HEK293 (cell line): ENCODE data around the gene WDR48.

ENCODE experiments used
- CTCF ChIA-PET: fragments of 350-600 bp; formaldehyde crosslinking; extraction: SDS; loops from one replicate; lab custom pipeline; 2021; ENCODE audit warnings: antibody characterized with exemption; lab: Yijun Ruan, JAX
- POLR2A ChIA-PET: fragments of 300-600 bp; formaldehyde crosslinking; extraction: SDS; loops from one replicate; lab custom pipeline; 2020; ENCODE audit warnings: antibody characterized with exemption, inconsistent platforms; lab: Yijun Ruan, JAX
- H3K27ac ChIP-seq: fragments of 200-500 bp; sonication (Bioruptor generic); 2 replicates; pipeline ENCODE4 v1.5.1; 2014; ENCODE audit warnings: low read depth, low read length, control low read depth, inconsistent platforms; ENCODE audit errors: extremely low read depth
- H3K36me3 ChIP-seq, 2 experiments: fragments of 200-500 bp in 1 of 2; sonication (Bioruptor generic) in 1 of 2; 1 replicate in 1 of 2; 2 replicates in 1 of 2; pipeline ENCODE4 v1.5.1; 2014 to 2017; ENCODE audit warnings: inconsistent platforms in 2 of 2, low read length in 2 of 2; ENCODE audit not compliant: control insufficient read depth in 2 of 2, insufficient read depth in 1 of 2
- H3K4me1 ChIP-seq: fragments of 200-500 bp; sonication (Bioruptor generic); 2 replicates; pipeline ENCODE4 v1.5.1; 2014; ENCODE audit warnings: mild to moderate bottlenecking, low read length, inconsistent platforms; ENCODE audit not compliant: control insufficient read depth, insufficient read depth
- H3K4me3 ChIP-seq: 2 replicates; pipeline ENCODE4 v1.5.1; 2011; ENCODE audit warnings: low read depth, mild to moderate bottlenecking, control low read depth, low read length, moderate library complexity
- H3K9me3 ChIP-seq: fragments of 200-500 bp; sonication (Bioruptor generic); 2 replicates; pipeline ENCODE4 v1.5.1; 2014; ENCODE audit warnings: low read depth, low read length, inconsistent platforms; ENCODE audit not compliant: control insufficient read depth, insufficient read depth
- MZF1 ChIP-seq: fragments of 450-650 bp; formaldehyde crosslinking; IDR thresholded peaks from 2 replicates; pipeline ENCODE4 v1.5.1; 2017; ENCODE audit warnings: missing biosample characterization, missing genetic modification characterization, borderline replicate concordance
- PBX3 ChIP-seq: sonication (generic); formaldehyde crosslinking; IDR thresholded peaks from 2 replicates; pipeline ENCODE4 v1.8.1; 2022; ENCODE audit warnings: mild to moderate bottlenecking, moderate library complexity, missing genetic modification reagents
- SETDB1 ChIP-seq: IDR thresholded peaks from one replicate; pipeline ENCODE4 v1.6.1; 2017; ENCODE audit warnings: mild to moderate bottlenecking, low read length, moderate library complexity, mixed read lengths; ENCODE audit not compliant: insufficient read length
- SP7 ChIP-seq: fragments of 450-650 bp; formaldehyde crosslinking; IDR thresholded peaks from 2 replicates; pipeline ENCODE4 v1.5.1; 2016; ENCODE audit warnings: missing biosample characterization, missing genetic modification characterization
- TRIM28 ChIP-seq: IDR thresholded peaks from 2 replicates; pipeline ENCODE4 v1.6.1; 2011; ENCODE audit warnings: low read length, control low read depth, borderline replicate concordance
- YY1 ChIP-seq: fragments of 450-650 bp; formaldehyde crosslinking; IDR thresholded peaks from 2 replicates; pipeline ENCODE4 v1.5.1; 2018; ENCODE audit warnings: missing biosample characterization, missing genetic modification characterization
- ZBTB21 ChIP-seq: fragments of 450-650 bp; formaldehyde crosslinking; IDR thresholded peaks from 2 replicates; pipeline ENCODE4 v1.5.1; 2017; ENCODE audit warnings: missing biosample characterization, missing genetic modification characterization
- ZFP41 ChIP-seq: fragments of 450-650 bp; formaldehyde crosslinking; IDR thresholded peaks from 2 replicates; pipeline ENCODE4 v1.5.1; 2016; ENCODE audit warnings: missing biosample characterization, missing genetic modification characterization, borderline replicate concordance
- ZNF112 ChIP-seq: fragments of 450-650 bp; formaldehyde crosslinking; IDR thresholded peaks from 2 replicates; pipeline ENCODE4 v1.5.0; 2017; ENCODE audit warnings: missing biosample characterization, missing genetic modification characterization
- ZNF175 ChIP-seq: fragments of 450-650 bp; formaldehyde crosslinking; IDR thresholded peaks from 2 replicates; pipeline ENCODE4 v1.5.1; 2016; ENCODE audit warnings: missing biosample characterization, missing genetic modification characterization
- ZNF19 ChIP-seq: fragments of 450-650 bp; formaldehyde crosslinking; IDR thresholded peaks from 2 replicates; pipeline ENCODE4; 2016; ENCODE audit warnings: missing biosample characterization, missing genetic modification characterization, low read depth
- ZNF23 ChIP-seq: fragments of 450-650 bp; formaldehyde crosslinking; IDR thresholded peaks from 2 replicates; pipeline ENCODE4 v1.5.1; 2016; ENCODE audit warnings: missing biosample characterization, missing genetic modification characterization, borderline replicate concordance
- ZNF24 ChIP-seq: fragments of 450-650 bp; formaldehyde crosslinking; IDR thresholded peaks from 2 replicates; pipeline ENCODE4 v1.5.1; 2016; ENCODE audit warnings: missing biosample characterization, missing genetic modification characterization
- ZNF48 ChIP-seq: fragments of 450-650 bp; formaldehyde crosslinking; IDR thresholded peaks from 2 replicates; pipeline ENCODE4 v1.5.1; 2016; ENCODE audit warnings: missing biosample characterization, missing genetic modification characterization
- ZNF529 ChIP-seq: fragments of 450-650 bp; formaldehyde crosslinking; IDR thresholded peaks from 2 replicates; pipeline ENCODE4 v1.5.1; 2017; ENCODE audit warnings: missing genetic modification characterization, missing biosample characterization; ENCODE audit not compliant: insufficient replicate concordance
- ZNF571 ChIP-seq: fragments of 450-650 bp; formaldehyde crosslinking; IDR thresholded peaks from 2 replicates; pipeline ENCODE4 v1.5.0; 2017; ENCODE audit warnings: missing biosample characterization, missing genetic modification characterization
- ZNF658 ChIP-seq: fragments of 450-650 bp; formaldehyde crosslinking; IDR thresholded peaks from 2 replicates; pipeline ENCODE4; 2016; ENCODE audit warnings: missing biosample characterization, missing genetic modification characterization
- ZNF670 ChIP-seq: fragments of 450-650 bp; formaldehyde crosslinking; IDR thresholded peaks from 2 replicates; pipeline ENCODE4 v1.5.1; 2016; ENCODE audit warnings: missing biosample characterization, missing genetic modification characterization, low read depth
- ZNF707 ChIP-seq: fragments of 450-650 bp; formaldehyde crosslinking; IDR thresholded peaks from 2 replicates; pipeline ENCODE4 v1.5.1; 2016; ENCODE audit warnings: missing biosample characterization, missing genetic modification characterization
- TF ChIP-seq, protein P1 (sequence below): fragments of 450-650 bp; formaldehyde crosslinking; IDR thresholded peaks from 2 replicates; pipeline ENCODE4 v1.5.1; 2016; ENCODE audit warnings: missing biosample characterization, missing genetic modification characterization
- TF ChIP-seq, protein P2 (sequence below): fragments of 450-650 bp; formaldehyde crosslinking; IDR thresholded peaks from 2 replicates; pipeline ENCODE4 v1.5.1; 2016; ENCODE audit warnings: missing biosample characterization, missing genetic modification characterization
- TF ChIP-seq, protein P3 (sequence below): fragments of 450-650 bp; IDR thresholded peaks from 2 replicates; pipeline ENCODE4 v1.5.1; 2018; ENCODE audit warnings: missing biosample characterization, missing genetic modification characterization

Gene WDR48

GRCh38 chr3:39019299-39019698 lies 32.5 kb upstream of the WDR48 start:
- ChIA-PET CTCF (interaction anchor here (2.3 kb wide), 1 partner anchor 19 kb away, joined by 6 read pairs; no protein-coding TSS in a partner anchor), POLR2A (no interaction called here)
- no peaks in the 10 kb centered on the region for H3K9me3 ChIP-seq
- no peak overlapping the region for H3K4me3 ChIP-seq
- no peaks in the 10 kb centered on the region for H3K36me3 ChIP-seq
- TF ChIP-seq PBX3 (CRISPR knock-in tag) (no peak), SETDB1 (no peak), ZNF24 (no peak), ZNF571 (no peak), ZFP41 (tag by site-specific recombination) (no peak), MZF1 (tag by site-specific recombination) (no peak), ZNF670 (no peak), YY1 (no peak), ZNF175 (tag by site-specific recombination) (no peak), SP7 (no peak), ZNF658 (tag by site-specific recombination) (no peak), ZNF19 (tag by site-specific recombination) (no peak), TRIM28 (no peak), ZNF707 (no peak)
- TF ChIP-seq, protein P1, sequence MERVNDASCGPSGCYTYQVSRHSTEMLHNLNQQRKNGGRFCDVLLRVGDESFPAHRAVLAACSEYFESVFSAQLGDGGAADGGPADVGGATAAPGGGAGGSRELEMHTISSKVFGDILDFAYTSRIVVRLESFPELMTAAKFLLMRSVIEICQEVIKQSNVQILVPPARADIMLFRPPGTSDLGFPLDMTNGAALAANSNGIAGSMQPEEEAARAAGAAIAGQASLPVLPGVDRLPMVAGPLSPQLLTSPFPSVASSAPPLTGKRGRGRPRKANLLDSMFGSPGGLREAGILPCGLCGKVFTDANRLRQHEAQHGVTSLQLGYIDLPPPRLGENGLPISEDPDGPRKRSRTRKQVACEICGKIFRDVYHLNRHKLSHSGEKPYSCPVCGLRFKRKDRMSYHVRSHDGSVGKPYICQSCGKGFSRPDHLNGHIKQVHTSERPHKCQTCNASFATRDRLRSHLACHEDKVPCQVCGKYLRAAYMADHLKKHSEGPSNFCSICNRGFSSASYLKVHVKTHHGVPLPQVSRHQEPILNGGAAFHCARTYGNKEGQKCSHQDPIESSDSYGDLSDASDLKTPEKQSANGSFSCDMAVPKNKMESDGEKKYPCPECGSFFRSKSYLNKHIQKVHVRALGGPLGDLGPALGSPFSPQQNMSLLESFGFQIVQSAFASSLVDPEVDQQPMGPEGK (tag by site-specific recombination), result no peak
- TF ChIP-seq, protein P2, sequence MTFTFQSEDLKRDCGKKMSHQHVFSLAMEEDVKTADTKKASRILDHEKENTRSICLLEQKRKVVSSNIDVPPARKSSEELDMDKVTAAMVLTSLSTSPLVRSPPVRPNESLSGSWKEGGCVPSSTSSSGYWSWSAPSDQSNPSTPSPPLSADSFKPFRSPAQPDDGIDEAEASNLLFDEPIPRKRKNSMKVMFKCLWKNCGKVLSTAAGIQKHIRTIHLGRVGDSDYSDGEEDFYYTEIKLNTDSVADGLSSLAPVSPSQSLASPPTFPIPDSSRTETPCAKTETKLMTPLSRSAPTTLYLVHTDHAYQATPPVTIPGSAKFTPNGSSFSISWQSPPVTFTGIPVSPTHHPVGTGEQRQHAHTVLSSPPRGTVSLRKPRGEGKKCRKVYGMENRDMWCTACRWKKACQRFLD (tag by site-specific recombination), result no peak
- TF ChIP-seq, protein P3, sequence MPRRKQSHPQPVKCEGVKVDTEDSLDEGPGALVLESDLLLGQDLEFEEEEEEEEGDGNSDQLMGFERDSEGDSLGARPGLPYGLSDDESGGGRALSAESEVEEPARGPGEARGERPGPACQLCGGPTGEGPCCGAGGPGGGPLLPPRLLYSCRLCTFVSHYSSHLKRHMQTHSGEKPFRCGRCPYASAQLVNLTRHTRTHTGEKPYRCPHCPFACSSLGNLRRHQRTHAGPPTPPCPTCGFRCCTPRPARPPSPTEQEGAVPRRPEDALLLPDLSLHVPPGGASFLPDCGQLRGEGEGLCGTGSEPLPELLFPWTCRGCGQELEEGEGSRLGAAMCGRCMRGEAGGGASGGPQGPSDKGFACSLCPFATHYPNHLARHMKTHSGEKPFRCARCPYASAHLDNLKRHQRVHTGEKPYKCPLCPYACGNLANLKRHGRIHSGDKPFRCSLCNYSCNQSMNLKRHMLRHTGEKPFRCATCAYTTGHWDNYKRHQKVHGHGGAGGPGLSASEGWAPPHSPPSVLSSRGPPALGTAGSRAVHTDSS (tag by site-specific recombination), result no peak
- no peak overlapping the region for H3K27ac ChIP-seq
- H3K4me1 ChIP-seq, result no peaks in the 10 kb centered on the region

DNA sequence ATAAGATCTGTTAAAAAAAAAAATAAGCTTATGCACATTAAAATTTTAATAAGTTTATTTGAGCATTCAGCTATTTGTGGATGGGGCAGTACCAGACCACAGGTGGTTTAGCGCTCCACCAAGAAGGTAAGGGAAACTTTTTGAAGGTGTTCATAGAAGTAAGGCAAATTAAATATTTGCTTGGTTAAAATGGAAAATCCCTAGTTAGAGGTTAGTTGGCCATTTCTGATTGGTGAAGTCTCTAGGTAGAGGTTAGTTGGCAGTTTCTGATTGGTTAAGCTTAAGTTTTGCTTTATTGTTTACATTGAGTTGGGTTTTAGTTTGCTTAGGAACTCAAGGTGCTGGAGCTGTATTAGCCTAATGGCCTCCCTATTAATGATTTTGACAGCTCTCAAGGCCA lies 30.8 kb upstream of the WDR48 start:
- H3K9me3 ChIP-seq, result no peaks in the 10 kb centered on the region
- H3K36me3 ChIP-seq, result no peaks in the 10 kb centered on the region
- no peak overlapping the region for H3K4me3 ChIP-seq
- ChIA-PET CTCF (interaction anchor here (1.4 to 2.3 kb wide), 2 partner anchors 10 to 21 kb away, joined by 3 to 6 read pairs; no protein-coding TSS in a partner anchor), POLR2A (no interaction called here)
- H3K27ac ChIP-seq, result no peak overlapping the region
- no peaks in the 10 kb centered on the region for H3K4me1 ChIP-seq
- TF ChIP-seq ZNF48 (tag by site-specific recombination), result no peak
- no peak for TF ChIP-seq ZNF23 (tag by site-specific recombination)
- no peak for TF ChIP-seq ZNF112 (tag by site-specific recombination)
- TF ChIP-seq ZNF529, result no peak
- no peak for TF ChIP-seq ZBTB21 (tag by site-specific recombination)
